HG03442 (cell line): ENCODE data around the gene INKA1.
"Not testable (repeated sequence)": the region's sequence is repeated elsewhere in the genome, so short reads cannot be mapped to it uniquely, and the experiment has no call there.

Experiments used
- ATAC-seq: cut with Tn5 transposase; IDR thresholded peaks from one replicate; pipeline ENCODE4 v1.9.1; 2021; ENCODE audit warnings: mild to moderate bottlenecking, moderate library complexity; ENCODE audit not compliant: unreplicated experiment

The INKA1 gene

DNA sequence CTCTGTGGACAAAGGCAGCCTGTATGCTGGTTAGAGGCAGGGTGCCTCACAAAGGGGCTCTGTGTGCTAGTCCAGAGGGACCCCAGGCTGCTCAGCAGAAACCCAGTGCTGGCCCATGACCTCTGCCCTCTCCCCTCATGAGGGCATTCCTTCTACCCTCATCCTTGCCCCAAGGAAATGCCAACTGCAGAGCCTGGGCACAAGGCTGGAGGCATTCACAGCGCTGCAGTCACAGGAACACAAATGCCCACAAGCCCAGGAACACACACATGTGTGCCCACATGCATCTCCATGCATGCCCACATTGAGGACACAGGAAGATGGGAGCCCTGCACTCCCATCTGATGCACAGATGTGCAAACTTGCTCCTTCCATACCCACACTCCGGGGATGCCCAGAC, 3.8 kb downstream of the INKA1 start:
- ATAC-seq: no peak

DNA sequence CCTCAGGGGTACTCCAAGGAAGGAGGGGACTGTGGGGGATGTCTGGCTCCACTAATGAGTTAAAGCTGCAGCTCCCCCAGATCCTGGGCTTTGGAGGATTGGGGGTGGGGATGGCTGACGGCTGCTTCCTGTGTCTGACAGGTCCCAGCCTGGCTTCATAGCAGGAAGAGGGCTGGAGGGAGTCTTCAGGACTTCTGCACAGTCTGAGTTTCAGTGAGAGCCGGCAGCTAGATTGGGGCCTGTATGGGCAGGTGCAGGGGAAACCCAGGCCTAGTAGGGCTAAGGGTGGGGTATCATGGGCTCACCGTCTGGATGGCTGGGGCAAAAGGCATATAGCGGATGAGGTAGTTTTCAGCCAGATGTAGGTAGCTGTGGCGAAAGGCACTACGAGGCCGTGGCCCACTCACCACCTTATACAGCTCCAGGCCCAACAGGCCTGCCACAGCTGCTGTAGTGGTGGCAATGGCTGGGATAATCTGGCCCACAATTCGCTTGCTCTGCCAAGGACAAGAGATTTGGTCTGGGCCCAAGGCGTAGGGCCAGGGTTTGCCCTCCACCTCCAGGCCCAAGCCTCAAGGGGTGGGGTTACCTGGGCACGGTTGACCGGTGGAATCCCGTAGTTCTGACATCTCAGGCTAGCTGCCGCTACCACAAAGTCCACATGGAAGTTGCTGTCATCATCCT, 4.5 kb downstream of the INKA1 start:
- no peak for ATAC-seq

DNA sequence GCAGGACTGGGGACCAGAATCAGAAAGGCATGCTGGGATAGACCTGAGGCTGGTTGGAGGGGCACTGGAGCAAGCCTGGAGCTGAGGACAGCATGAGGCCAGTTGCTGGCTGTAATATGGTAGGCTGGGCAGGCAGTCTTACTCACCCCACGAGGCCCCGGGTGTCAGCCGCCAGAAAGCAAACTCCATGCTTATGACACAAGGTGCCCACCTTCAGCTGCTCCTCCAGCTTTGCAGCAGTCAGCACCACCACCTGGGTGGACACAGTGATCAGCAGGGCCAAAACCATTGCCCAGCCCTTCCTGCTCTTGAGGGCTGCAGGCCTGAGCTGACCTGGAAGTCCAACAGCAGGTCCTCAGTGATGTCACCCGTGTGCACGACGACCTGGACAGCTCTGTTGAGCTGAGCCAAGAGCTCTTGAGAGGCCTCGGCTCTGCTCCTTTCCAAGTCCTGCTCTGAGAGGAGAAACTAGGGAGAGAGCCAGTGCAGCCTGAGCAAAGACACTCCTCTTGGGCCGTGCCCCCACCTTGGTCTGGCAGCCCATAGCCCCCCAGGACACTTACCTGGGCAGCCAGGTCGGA, 9.9 kb downstream of the INKA1 start:
- no peak for ATAC-seq

DNA sequence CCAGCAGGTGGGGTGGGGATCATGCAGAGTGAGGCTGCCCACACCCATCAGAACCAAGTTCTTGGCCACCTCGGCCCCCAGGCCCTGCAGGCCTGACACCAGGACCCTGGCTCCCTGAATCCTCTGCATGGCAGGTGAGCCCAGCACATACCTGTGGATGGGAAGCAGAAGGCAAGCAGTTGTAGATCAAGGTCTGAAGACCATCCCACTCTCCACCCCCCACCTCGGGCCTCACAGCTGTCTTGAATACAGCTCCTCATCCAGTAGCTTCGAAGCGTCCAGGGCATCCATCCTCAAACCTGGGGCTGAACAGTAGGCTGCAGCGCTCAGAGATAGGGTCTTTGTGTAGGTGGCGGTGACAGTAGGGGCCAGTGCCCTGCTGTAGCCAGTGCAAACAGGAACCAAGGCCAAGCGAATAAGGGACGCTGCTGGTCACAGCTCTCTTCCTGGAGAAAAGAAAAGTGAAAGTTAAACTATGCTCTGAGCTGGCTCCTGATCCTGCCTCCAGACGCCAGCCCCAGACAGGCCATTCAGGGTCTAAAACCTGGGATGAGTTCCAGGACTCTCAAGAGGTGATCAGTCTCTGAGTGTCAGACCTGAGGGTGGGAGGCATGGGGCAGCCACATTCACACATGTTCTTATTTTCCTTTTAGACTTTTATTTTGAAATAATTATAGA, 10.6 kb downstream of the INKA1 start, which contains the start of gene UBA7:
Gene UBA7 (minus strand): TSS at position 457 of the 678 bp plus-strand sequence. CDS start 166 bp downstream, at position 291.
- ATAC-seq: no peak

DNA sequence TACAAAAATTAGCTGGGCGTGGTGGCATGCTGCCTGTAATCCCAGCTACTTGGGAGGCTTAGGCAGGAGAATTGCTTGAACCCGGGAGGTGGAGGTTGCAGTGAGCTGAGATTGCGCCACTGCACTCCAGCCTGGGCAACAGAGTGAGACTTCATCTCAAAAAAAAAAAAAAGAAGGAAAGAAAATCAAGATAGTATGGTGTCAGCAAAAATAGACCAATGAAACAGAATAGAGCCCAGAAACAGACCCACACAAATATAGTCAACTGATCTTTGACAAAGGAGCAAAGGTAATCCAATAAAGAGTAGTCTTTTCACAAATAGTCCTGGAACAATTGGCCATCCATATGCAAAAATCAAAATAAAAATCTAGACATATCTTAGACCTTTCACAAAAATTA, 20.1 kb downstream of the INKA1 start:
- ATAC-seq: not testable (repeated sequence)

DNA sequence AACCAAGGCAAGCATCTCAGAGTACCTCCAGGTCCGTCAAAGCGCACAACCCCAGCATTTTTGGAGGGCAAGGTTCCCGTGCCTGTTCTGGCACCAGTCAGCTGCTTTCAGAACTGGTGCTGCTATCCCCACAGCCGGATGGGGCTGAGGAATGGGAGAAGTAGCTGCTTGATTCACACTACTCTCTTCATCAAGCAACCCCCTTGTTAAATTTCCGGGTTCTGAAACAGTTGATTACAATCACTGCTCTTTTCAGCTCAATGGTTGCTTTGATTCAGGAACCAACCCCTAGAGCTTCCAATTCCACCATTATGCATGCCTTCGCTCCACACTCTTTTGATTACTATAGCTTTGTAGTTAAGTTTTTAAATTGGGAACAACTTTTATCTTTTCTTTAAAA, 23.0 kb downstream of the INKA1 start:
- ATAC-seq: no peak

DNA sequence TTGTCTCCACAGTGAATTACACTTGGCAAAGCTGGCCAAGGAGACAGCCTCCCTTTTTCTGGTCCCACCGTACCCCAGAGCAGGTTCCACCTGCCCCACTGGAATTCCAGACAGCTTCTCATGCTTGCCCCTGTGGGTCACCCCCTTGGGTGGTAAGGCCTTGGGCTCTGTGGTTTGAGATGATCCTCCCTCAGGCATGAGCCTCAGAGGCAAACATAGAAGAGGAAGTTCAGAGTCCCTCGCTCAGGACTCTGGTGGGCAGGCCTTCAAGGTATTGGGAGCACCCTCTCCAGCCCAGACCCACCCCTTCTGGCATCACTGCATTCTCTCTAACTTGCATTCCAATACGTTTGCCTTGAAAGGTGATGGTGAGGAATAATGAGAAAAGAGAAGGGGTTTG, 28.3 kb downstream of the INKA1 start:
- no peak for ATAC-seq

DNA sequence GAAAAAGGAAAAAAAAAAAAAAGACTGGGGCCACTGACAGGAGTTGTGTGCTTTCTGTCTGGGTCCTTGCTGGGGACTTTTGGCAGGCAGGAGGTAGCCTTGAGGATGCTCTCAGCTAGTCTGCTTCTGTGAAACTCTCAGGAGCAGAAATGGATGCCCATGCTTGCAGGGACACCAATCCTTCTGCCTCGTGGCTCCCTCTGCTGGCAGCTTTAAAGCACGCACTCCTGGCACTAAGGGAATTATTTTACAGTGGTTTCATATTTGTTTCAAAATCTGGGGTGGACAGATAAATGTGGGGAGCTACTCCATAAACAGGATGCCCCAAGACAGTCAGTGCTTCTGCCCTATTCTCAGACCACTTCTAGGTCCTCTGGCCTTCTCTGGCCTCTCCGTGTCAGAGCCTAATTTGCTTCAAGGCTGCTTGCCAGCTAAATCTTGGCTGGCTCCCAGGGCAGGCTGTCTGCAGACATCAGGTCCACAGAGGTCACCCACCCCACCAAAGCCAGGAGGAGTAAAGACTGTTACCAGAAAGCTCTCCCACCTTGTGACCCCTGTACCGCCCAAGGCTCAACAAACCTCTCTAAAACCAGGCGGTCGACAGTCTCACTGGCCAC, 36.2 kb downstream of the INKA1 start:
- ATAC-seq: no peak

DNA sequence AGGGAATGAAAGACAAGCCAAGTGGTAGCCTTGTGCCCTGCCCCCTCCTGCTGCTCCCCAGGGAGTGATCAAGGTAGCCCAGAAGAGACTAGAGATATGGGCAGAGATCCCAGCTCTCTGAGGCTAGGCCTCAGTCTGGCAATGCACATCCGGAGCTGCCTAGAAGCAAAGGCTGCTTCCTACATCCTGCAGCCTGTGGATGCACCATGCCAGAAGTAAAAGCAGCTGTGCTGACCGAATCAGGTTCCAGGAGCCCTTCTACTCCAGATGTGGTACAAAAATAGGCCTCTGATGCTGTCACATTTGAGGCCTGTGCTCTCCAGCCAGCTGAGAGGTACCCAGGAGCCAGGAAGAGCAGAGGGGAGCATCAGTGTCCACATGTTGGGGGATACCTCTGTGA, 37.3 kb downstream of the INKA1 start:
- ATAC-seq: no peak

DNA sequence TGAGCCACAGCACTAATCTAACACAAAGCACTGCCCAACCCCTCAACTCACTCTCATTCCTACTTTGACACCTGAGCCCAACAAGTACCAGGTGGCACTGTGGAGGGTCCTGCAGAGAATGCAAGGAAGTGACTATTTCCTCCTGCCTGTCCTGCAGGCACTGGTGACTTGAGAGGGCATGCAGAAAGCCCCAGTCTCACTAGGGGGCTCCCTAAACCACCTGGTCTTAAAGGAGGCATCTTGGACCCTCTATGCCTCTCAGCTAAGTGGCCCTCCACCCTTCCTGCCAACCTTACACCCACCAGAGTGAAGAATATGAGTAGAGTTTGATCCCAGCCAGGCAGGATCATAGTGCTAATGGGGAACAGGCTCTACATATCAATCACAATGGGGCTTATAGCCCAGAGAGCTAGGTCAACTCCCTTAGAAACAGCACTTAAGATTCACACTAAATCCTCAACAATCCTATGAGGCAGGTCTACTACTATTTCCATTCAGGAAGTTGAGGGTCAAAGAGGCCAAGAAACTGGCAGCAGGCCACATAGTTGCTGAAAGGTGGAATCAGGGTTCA, 38.1 kb downstream of the INKA1 start:
- no peak for ATAC-seq

DNA sequence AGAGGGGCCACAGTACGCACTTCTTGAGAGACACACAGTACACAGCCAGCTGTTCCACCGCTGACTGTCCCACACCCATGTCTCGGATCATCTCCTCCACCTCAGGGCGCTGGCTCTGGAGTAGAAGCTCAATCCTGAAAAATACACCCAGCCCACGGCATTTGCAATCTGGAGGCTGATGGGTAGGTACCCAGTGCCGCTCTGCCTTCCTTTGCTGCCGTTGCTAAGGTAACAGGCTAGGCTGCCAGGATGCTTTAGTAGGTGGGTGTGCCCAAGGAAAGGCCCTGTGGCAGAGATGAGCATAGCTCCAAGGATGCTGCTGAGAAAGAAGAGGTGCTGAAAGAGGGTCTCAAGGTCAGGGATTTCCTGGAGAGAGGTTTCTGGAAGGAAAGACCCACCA, 38.7 kb downstream of the INKA1 start:
- ATAC-seq: no peak

DNA sequence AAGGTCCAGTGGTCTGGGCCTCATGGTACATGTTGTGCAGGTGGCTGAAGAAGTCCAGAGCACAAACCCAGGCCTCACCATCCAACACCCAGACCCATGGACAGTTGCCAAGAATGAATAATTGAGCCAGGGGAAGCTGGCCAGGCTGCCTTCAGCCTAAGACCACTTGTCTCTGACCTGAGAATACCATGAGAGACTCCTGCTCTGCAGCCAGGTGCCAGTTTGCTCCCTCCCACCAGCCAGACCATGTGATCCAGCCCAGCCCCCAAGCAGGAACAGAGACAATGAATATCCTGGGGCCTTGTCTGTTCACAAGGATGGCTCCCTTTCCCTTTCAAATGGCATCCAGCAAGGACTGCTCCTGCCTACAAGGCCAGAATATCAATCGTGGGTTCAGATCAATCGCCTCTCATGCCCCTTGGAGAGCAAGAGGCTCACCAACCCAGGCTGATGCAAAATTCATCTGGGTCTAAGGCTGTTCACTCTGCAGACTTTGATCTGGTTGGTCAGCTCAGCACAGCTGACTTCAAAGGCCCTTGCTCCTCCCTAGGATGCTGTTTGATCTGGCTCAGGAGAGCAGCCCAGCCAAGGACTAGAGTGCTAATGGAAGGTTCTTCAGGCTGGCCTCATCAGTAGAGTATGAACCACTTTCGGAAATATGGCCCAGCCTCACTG, 39.9 kb downstream of the INKA1 start:
- no peak for ATAC-seq

DNA sequence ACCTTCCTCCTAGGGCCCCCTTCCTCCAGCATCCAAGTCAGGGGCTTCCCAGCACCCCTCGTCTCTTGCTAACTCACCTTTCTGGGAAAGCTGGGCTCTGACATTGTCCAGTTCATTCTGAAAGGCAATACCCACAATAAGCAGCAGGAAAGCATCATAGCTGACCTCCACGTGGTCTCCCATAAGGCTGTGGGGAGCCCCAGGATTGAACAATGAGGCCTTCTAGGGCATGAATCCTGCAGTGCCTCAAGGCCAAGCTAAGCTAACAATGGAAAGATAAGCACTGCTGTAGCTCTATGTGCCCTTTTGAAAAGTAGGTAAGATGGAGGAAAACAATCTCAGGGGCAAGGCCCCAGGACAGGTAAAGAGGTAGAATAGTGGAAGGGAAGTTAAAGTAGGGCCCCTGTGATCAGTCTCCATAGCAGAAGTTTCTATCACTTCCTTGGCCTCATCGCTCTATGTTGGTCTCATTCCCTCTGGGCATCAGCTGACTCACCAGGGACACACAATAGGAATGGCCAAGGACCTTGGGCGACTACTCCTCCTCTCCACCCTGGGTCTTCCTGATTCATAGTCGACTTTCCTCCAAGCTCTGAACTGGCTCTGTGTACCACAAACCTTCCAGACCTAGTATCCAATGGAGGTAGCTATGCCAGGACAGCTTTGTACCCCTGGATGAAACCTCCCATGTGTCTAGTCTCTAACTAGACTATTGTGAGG, 41.6 kb downstream of the INKA1 start:
- ATAC-seq: no peak

DNA sequence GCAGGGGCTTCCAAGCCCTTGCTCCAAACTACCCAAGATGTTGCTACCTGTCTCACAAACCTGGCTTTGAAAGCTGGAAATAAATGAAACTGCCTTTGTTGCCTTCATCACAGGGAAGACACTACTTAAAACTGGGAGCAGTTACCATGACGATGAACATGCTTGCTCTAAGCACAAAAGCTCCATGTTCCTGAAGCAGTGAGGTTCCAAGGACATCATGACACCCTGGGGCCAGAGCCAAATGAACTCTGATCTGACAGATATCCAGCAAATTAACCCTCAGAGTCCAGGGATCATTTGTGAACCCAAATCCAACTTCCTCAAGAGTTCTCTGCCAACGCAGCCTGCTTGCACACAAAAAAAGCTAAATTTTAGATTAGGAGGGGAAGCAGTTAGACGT, 42.6 kb downstream of the INKA1 start:
- no peak for ATAC-seq
